SJSA1 (cell line): Measurements from ENCODE around the gene EXD3. TPM values are rescaled to one million over a fixed set of nuclear protein-coding genes. Genes with fewer than 3 reads are reported as not detected.
"Not testable (repeated sequence)": the region's sequence is repeated elsewhere in the genome, so short reads cannot be mapped to it uniquely, and the experiment has no call there.

Source experiments
- DNase-seq, 2 experiments: peaks; one replicate each; pipeline ENCODE4 v3.0.0-alpha.2; 2015 to 2020; ENCODE audit warnings: low spot score in 2 of 2, low read depth in 1 of 2
- H3K27ac ChIP-seq: fragments of 250-450 bp; sonication (Bioruptor Pico); 2 replicates; pipeline ENCODE4 v1.5.1; 2020; ENCODE audit warnings: mild to moderate bottlenecking, moderate library complexity
- H3K27me3 ChIP-seq: fragments of 250-450 bp; sonication (Bioruptor Pico); replicated peaks from 2 replicates; pipeline ENCODE4 v1.5.1; 2020; ENCODE audit warnings: mild to moderate bottlenecking, moderate library complexity
- H3K36me3 ChIP-seq: fragments of 250-450 bp; sonication (Bioruptor Pico); 2 replicates; pipeline ENCODE4 v1.5.1; 2020; ENCODE audit warnings: mild to moderate bottlenecking
- H3K4me1 ChIP-seq: fragments of 250-450 bp; sonication (Bioruptor Pico); replicated peaks from 2 replicates; pipeline ENCODE4 v1.6.1; 2021; ENCODE audit warnings: mild to moderate bottlenecking
- H3K4me3 ChIP-seq: fragments of 250-450 bp; sonication (Bioruptor Pico); 2 replicates; pipeline ENCODE4 v1.5.1; 2020; ENCODE audit warnings: mild to moderate bottlenecking
- H3K9me3 ChIP-seq: fragments of 250-450 bp; sonication (Bioruptor Pico); replicated peaks from 2 replicates; pipeline ENCODE4 v1.5.1; 2020; ENCODE audit warnings: mild to moderate bottlenecking
- total RNA-seq: library from RNA; depleted of rRNA; stranded (reverse); fragments of >200 nt; shearing (Covaris generic); gene quantifications from 2 replicates; pipeline ENCODE4 v1.2.3, GENCODE V29; 2014

The EXD3 gene
- total RNA-seq, 1 experiment from 2014 or later = 4.0 TPM

DNA sequence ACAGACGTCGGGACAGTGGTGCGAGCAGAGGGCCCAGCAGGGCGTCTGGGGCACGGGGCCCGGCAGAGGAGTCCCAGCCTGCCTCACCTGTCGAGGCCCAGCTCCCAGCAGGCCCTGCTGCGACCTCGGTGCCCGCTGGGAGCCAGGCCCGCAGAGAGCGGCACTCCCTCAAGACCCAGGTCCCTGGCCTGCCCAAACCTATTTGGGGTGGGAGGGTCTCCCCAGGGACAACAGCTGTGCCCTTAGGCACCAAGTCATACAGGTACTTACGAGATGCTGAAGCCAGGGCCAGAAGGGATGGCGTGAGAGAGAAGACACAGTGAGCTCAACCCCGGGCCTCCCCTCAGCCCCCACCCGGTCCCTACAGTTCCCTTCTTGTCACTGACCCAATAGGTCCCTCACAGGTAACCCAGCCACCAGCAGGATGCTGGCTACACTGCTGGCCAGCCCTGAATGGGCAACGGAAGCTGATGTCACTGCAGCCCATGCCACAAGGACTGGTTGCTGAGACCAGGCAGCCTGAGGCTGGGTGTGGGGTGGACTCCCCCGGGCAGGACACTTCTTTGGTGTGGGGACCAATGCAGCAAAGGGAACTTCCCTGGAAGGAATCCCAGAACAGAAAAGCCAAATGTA, 32.5 kb upstream of the EXD3 start:
- Histone ChIP-seq H3K4me1 (peaks cover 45% of the 10 kb centered on the region), H3K36me3 (peaks cover 51% of the 10 kb centered on the region), H3K9me3 (peaks cover 6% of the 10 kb centered on the region; the same call in 1 of the 2 replicates), H3K27me3 (no peaks in the 10 kb centered on the region), H3K27ac (no peak overlapping the region), H3K4me3 (no peak overlapping the region)
- no peak for DNase-seq

DNA sequence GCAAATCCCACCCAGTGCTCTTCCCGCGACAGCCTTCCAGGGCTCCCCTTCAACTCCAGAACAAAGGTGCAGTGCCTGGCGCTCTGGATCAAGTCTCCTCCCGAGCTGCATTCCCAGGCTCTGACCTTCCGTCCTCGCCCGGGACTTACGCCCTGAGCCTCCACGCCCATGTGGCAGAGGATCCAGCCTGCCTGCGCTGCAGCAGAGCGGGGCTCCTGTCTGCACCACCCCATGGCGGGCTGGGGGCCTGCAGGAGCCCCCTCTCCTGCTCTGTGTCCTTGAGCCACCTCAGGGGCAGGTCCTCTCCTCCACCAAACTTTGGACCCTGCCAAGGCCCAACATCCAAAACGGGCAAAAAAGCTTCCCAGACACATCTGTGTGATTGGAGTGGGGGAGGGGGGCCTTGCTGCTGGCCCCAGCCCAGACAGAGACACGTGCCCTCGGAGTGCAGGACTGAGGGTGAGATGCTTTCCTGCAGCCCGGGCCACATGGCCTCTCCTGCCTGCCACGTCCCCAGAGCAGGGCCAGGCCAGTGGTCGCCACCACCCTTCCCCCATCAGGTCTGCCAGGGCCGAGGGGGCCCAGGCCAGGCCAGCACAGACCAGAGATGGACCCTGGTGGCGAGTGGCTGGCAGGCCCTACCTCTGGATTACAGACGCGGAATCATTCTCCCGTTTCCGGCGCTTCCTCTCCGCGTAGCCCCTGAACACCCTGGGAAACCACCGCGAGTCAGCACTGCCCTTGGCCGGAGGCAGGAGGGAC, 31.8 kb upstream of the EXD3 start:
- no peak for DNase-seq
- Histone ChIP-seq H3K4me3 (no peak overlapping the region), H3K9me3 (peaks cover 6% of the 10 kb centered on the region; the same call in 1 of the 2 replicates), H3K27me3 (no peaks in the 10 kb centered on the region), H3K4me1 (peaks cover 44% of the 10 kb centered on the region), H3K27ac (no peak overlapping the region), H3K36me3 (peaks cover 53% of the 10 kb centered on the region)

DNA sequence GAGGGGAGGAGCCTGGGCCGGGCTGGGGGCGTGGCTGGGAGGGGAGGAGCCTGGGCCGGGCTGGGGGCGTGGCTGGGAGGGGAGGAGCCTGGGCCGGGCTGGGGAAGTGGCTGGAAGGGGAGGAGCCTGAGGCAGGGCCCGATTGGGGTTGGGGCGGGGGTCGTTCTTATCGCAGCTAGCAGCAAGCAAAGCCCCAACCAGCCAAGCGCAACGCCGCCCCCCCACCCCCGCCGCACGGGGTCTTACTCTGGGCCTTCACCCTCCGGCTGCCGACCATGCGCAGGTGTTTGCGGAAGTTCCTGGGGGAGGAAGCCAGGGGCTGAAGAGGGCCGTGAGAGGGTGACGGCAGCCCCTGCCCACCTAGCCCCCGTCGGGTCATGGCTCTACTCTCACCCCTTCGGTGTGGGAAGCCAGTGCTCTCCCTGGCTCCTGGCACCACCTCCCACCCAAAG, 31.2 kb upstream of the EXD3 start:
- no peak for DNase-seq
- H3K27ac ChIP-seq = no peak overlapping the region
- H3K9me3 ChIP-seq = peaks cover 6% of the 10 kb centered on the region; the same call in 1 of the 2 replicates
- H3K27me3 ChIP-seq = no peaks in the 10 kb centered on the region
- H3K4me3 ChIP-seq = no peak overlapping the region
- peaks cover 38% of the 10 kb centered on the region for H3K4me1 ChIP-seq
- H3K36me3 ChIP-seq = peaks cover 59% of the 10 kb centered on the region

DNA sequence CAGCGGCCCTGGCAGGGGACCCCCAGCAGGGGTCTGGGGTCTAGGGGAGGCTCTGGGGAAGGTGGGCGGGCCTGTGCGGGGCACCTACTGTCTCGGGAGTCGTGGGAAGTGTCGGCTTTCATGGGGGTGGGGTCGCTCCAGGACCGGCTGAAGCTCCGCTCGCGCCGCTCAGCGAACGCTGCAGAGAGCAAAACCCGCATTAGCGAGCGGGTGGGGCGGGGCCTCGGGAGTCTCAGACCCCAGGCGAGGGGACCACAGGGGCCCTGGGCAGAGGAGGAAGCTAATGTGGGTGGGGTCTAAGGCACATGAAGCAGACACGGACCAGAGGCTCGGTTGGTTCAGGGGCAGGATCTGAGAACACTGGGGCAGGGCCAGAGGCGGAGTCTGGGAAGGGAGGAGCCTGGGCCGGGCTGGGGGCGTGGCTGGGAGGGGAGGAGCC, 30.7 kb upstream of the EXD3 start:
- Histone ChIP-seq H3K27ac (no peak overlapping the region), H3K4me3 (no peak overlapping the region), H3K9me3 (0 out of 2 replicates have a peak, but pooled peaks cover under 1% of the 10 kb centered on the region), H3K36me3 (peaks cover 58% of the 10 kb centered on the region), H3K4me1 (peaks cover 33% of the 10 kb centered on the region), H3K27me3 (no peaks in the 10 kb centered on the region)
- no peak for DNase-seq

DNA sequence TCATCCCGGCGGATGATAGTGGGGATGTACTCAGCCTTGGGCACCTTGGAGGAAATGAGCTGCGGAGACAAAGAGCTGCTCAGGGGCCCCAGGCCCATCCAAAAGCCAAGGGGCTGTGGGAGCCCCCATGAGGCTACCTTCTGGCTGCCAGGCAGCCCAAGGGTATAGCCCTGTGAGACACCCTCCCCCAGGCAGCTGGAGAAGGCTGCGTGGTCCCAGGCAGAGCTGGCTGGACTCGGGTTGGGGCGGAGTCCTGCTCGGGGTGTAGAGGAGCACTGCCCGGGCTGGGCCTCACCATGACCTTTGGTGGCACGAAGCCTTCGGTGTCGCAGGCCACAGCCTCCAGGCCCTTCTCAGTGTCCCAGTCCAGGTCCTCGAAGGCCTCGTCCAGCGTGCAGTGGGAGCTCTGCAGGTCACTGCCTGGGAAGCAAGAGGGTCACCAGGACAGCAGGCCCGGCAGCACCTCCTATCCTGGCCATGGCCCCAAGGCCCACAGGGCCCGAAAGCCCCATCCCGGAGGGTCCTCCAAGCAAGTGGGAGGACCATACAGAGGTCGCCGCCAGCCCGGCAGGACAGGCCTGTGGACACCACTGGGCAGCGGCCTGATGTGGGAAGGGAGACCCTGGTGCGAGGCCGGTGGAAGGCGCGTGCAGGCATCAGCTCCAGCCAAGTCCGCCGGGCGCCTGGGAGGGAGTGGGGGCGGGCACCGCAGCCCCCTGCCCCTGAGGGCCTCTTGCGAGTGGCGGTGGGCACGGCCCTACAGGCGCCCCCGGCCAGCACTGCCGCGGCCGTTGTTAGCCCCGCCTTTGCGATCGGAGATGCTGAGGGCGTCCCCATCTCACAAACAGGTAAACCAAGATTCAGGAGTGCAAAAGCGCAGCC, 30.0 kb upstream of the EXD3 start:
- H3K4me1 ChIP-seq = peaks cover 26% of the 10 kb centered on the region
- no peaks in the 10 kb centered on the region for H3K27me3 ChIP-seq
- no peak overlapping the region for H3K4me3 ChIP-seq
- DNase-seq = no peak
- H3K27ac ChIP-seq = no peak overlapping the region
- no peaks in the 10 kb centered on the region for H3K9me3 ChIP-seq
- peaks cover 56% of the 10 kb centered on the region for H3K36me3 ChIP-seq

DNA sequence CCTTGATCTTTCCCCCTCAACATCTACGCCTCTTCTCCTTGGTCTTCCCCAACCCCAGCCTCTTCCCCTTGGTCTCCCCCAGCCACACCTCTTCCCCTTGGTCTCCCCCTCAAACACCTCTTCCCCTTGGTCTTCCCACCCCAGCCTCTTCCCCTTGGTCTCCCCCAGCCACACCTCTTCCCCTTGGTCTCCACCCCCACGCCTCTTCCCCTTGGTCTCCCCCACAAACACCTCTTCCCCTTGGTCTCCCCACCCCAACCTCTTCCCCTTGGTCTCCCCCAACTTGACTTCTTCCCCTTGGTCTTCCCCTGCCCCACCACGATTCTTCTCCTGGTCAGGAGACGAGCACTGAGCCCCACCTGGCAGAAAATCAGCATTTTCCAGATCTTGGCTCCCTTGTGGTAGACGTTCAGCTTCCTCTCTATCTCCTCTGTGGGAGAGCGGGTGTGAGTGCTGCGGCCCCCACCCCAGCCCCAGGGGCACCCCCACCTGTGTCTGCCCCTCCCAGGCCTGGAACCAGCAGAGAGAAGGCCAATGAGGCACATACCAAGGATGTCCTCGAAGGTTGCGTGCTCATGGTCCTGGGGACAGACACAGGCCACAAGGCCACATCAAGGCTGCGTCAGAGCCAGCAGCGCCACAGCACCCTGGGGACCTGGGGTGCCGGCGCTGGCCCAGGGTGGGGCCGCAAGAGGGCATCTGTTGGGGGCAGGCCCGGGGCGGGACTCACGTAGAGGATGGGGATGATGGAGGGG, 29.2 kb upstream of the EXD3 start:
- Histone ChIP-seq H3K27me3 (no peaks in the 10 kb centered on the region), H3K4me1 (peaks cover 18% of the 10 kb centered on the region), H3K27ac (no peak overlapping the region), H3K9me3 (no peaks in the 10 kb centered on the region), H3K4me3 (no peak overlapping the region), H3K36me3 (peaks cover 48% of the 10 kb centered on the region)
- no peak for DNase-seq

DNA sequence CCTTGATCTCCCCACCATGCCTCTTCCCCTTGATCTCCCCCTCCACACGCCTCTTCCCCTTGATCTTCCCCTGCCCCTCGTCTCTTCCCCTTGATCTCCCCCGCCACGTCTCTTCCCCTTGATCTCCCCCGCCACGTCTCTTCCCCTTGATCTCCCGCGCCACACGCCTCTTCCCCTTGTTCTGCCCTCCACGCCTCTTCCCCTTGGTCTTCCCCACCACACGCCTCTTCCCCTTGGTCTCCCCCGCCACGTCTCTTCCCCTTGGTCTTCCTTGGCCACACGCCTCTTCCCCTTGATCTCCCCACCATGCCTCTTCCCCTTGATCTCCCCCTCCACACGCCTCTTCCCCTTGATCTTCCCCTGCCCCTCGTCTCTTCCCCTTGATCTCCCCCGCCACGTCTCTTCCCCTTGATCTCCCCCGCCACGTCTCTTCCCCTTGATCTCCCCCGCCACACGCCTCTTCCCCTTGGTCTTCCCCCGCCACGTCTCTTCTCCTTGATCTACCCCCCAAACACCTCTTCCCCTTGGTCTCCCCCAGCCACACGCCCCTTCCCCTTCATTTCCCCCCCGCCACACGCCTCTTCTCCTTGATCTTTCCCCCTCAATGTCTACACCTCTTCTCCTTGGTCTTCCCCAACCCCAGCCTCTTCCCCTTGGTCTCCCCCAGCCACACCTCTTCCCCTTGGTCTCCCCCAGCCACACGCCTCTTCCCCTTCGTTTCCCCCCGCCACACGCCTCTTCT, 28.5 kb upstream of the EXD3 start:
- H3K27me3 ChIP-seq = not testable (repeated sequence)

DNA sequence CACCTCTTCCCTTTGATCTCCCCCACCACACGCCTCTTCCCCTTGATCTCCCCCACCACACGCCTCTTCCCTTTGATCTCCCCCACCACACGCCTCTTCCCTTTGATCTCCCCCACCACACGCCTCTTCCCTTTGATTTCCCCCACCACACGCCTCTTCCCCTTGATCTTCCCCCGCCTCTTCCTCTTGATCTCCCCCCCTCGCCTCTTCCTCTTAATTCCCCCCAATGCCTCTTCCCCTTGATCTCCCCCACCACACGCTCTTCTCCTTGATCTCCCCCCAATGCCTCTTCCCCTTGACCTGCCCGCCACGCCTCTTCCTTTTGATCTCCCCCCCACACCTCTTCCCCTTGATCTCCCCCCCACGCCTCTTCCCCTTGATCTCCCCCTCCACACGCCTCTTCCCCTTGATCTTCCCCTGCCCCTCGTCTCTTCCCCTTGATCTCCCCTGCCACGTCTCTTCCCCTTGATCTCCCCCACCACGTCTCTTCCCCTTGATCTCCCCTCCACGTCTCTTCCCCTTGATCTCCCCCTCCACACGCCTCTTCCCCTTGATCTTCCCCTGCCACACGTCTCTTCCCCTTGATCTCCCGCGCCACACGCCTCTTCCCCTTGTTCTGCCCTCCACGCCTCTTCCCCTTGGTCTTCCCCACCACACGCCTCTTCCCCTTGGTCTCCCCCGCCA, 27.7 kb upstream of the EXD3 start:
- not testable (repeated sequence) for H3K4me3 ChIP-seq, H3K9me3 ChIP-seq, H3K27me3 ChIP-seq, H3K27ac ChIP-seq, H3K4me1 ChIP-seq, DNase-seq
- H3K36me3 ChIP-seq = peaks cover 36% of the 10 kb centered on the region

More for the DNA sequence above, 28.5 kb upstream of the EXD3 start:
- H3K4me3 ChIP-seq, DNase-seq, H3K27ac ChIP-seq, H3K9me3 ChIP-seq: not testable (repeated sequence)
- H3K4me1 ChIP-seq = peaks cover 11% of the 10 kb centered on the region
- peaks cover 42% of the 10 kb centered on the region for H3K36me3 ChIP-seq

DNA sequence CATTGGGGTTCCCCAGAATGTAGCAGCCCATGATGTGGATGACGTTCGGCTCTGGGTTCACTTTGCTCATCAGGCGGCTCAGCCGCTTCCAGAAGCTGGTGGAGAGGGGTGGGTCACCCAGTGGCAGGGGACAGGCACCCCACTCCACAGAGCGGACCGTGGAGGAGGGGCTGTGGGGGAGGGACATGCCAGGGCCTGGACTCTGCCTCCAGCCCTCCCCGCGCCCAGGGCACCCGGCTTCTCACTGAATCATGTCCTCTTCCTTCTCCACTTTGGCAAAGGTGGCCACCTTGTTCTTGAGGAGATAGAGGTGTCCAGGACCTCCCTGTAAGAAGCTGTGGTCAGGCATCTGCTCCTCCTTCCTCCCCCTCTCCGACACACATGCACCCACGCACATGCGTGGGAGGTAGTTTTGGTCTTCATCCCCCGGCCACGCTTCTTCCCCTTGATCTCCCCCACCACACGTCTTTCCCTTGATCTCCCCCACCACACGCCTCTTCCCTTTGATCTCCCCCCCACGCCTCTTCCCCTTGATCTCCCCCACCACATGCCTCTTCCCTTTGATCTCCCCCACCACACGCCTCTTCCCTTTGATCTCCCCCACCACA, 27.1 kb upstream of the EXD3 start:
- Histone ChIP-seq H3K36me3 (peaks cover 29% of the 10 kb centered on the region), H3K4me3 (no peak overlapping the region), H3K27me3 (no peaks in the 10 kb centered on the region)

DNA sequence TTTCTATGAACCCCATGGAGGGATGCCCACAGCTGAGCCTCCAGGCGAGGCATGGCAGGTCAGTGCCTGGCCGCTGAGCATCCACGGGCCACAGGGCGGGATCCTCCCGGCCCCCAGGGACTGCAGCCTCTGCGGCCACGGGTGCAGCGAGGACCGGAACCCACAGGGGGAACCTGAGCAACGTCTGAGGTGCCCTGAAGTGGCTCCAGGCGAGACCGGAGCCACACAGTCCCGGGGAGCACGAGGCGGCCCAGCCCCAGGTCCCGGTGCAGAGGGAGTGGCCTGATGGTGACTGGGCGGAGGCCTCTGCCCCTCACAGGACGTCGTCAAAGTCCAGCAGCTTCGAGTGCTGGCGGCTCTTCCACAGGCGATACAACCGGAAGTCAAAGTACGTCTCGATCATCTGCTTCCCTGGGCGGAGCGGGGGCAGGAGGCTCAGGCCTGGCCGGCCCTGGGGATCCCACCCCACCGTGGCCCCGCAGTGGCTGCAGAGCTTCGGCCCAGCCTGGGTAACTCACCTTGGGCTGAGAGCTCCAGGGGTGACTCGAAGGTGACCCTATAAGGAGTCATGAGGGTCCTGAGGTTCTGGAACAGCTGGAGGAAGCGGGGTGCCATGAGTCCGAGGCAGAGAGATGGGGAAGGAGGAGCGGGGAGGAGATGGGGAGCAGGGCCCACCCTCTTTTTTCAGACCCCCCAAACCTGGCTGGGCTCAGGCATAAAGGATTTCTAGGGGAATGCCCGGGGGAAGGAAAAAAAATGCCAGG, 26.3 kb upstream of the EXD3 start:
- no peak overlapping the region for H3K4me3 ChIP-seq
- H3K27ac ChIP-seq = no peak overlapping the region
- H3K4me1 ChIP-seq = peaks cover 5% of the 10 kb centered on the region
- DNase-seq = no peak
- peaks cover 24% of the 10 kb centered on the region for H3K36me3 ChIP-seq
- no peaks in the 10 kb centered on the region for H3K9me3 ChIP-seq
- H3K27me3 ChIP-seq = no peaks in the 10 kb centered on the region

More for the DNA sequence above, 27.1 kb upstream of the EXD3 start:
- Histone ChIP-seq H3K4me1 (peaks cover 5% of the 10 kb centered on the region), H3K27ac (no peak overlapping the region), H3K9me3 (no peaks in the 10 kb centered on the region)
- DNase-seq = no peak

DNA sequence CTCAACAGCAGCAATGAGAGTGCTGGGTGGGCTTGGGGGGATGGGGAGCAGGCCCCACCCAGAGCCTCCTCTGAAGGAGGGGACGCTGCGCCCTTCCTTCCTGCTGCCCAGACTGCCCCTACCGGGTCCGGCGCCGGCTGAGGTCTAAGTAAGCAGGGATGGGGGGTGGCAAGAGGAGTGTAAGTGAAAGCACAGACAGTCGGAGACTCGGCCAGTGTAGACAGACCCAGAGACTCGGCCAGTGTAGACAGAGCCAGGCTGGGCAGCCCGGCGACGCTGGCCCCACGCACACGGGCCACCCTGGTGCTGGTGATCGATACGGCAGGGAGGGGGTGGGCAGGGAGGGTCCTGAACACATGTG, 25.6 kb upstream of the EXD3 start:
- peaks cover 22% of the 10 kb centered on the region for H3K36me3 ChIP-seq
- no peak for DNase-seq
- no peaks in the 10 kb centered on the region for H3K27me3 ChIP-seq

More for the DNA sequence above, 25.6 kb upstream of the EXD3 start:
- Histone ChIP-seq H3K4me3 (no peak overlapping the region), H3K27ac (no peak overlapping the region), H3K9me3 (no peaks in the 10 kb centered on the region), H3K4me1 (peaks cover 5% of the 10 kb centered on the region)
